Activated CD8-positive, alpha-beta memory T cell treated with anti-CD3 and anti-CD28 coated beads, Interleukin-2, amount 50 U/mL, for 1 hour (primary cell): Measurements from ENCODE around the gene STEAP1B.
"Not testable (repeated sequence)": the region's sequence is repeated elsewhere in the genome, so short reads cannot be mapped to it uniquely, and the experiment has no call there.

ENCODE experiments used
- DNase-seq: peaks from one replicate; pipeline ENCODE4 v3.0.0-alpha.2; 2020; ENCODE audit errors: extremely low read depth

The STEAP1B gene

GRCh38 chr7:22454446-22454845 lies 45.5 kb downstream of the STEAP1B start:
- no peak for DNase-seq

- DNase-seq = no peak
Measured at GRCh38 chr7:22452960-22453558, 46.9 kb downstream of the STEAP1B start.

GRCh38 chr7:22452142-22452959 lies 47.6 kb downstream of the STEAP1B start:
- no peak for DNase-seq

- not testable (repeated sequence) for DNase-seq
Measured at GRCh38 chr7:22450013-22450412, 50.0 kb downstream of the STEAP1B start.

GRCh38 chr7:22447762-22448161 lies 52.2 kb downstream of the STEAP1B start:
- no peak for DNase-seq

- no peak for DNase-seq
Measured at GRCh38 chr7:22447008-22447407, 53.0 kb downstream of the STEAP1B start.

GRCh38 chr7:22445853-22446252 lies 54.1 kb downstream of the STEAP1B start:
- no peak for DNase-seq

GRCh38 chr7:22445140-22445743 lies 54.7 kb downstream of the STEAP1B start:
- DNase-seq = no peak

GRCh38 chr7:22444181-22444971 lies 55.6 kb downstream of the STEAP1B start:
- DNase-seq = no peak

GRCh38 chr7:22443370-22444180 lies 56.4 kb downstream of the STEAP1B start:
- DNase-seq = no peak

GRCh38 chr7:22442882-22443369 lies 57.1 kb downstream of the STEAP1B start:
- no peak for DNase-seq

- no peak for DNase-seq
Measured at GRCh38 chr7:22442187-22442881, 57.7 kb downstream of the STEAP1B start.

GRCh38 chr7:22441157-22441556 lies 58.8 kb downstream of the STEAP1B start:
- DNase-seq = no peak

GRCh38 chr7:22438994-22439393 lies 61.0 kb downstream of the STEAP1B start:
- DNase-seq = no peak

GRCh38 chr7:22436552-22436951 lies 63.4 kb downstream of the STEAP1B start:
- DNase-seq = not testable (repeated sequence)

- no peak for DNase-seq
Measured at GRCh38 chr7:22435720-22436119, 64.3 kb downstream of the STEAP1B start.

- no peak for DNase-seq
Measured at GRCh38 chr7:22435105-22435504, 64.9 kb downstream of the STEAP1B start.

- no peak for DNase-seq
Measured at GRCh38 chr7:22433710-22434460, 66.1 kb downstream of the STEAP1B start.

GRCh38 chr7:22433165-22433700 lies 66.8 kb downstream of the STEAP1B start:
- not testable (repeated sequence) for DNase-seq
